ENCODE results near the gene DENND4B. TPM values are rescaled to one million over a fixed set of nuclear protein-coding genes. Genes with fewer than 3 reads are reported as not detected.

DENND4B gene
- total and polyA plus RNA-seq, 2 of the 4 experiments (the other 2 are of a cell fraction): 1.8 to 25.2 TPM

- Histone ChIP-seq H3K23ac (ENCODE audit: low read depth, low read length) (no peak overlapping the region), H2BK20ac (ENCODE audit: low read depth, low read length) (no peak overlapping the region), H3K79me1 (ENCODE audit: low read depth in 1 of 2, low read length in 2 of 2) (peaks cover 30 to 68% of the 10 kb centered on the region in 2 experiments), H2AK9ac (replicated peaks; ENCODE audit: low read depth, low read length, poor library complexity) (no peak overlapping the region), H3K27ac (ENCODE audit: insufficient read depth, low read length) (no peak overlapping the region), H4K8ac (ENCODE audit: low read depth in 2 of 2, low read length in 2 of 2) (no peak overlapping the region), H3K18ac (ENCODE audit: low read depth, low read length) (no peak overlapping the region), H4K20me1 (ENCODE audit: insufficient read depth, low read length) (peaks cover 32% of the 10 kb centered on the region), H2AK5ac (ENCODE audit: low read depth, low read length) (no peak overlapping the region), H2BK120ac (ENCODE audit: low read depth, low read length) (no peak overlapping the region), H4K5ac (ENCODE audit: low read depth, low read length) (no peak overlapping the region), H3K4me1 (ENCODE audit: control insufficient read depth, insufficient read depth, low read length) (peaks cover 2% of the 10 kb centered on the region), H3K14ac (replicated peaks; ENCODE audit: low read depth, low read length) (no peak overlapping the region), H3K4me3 (ENCODE audit: insufficient read depth, low read depth, low read length) (no peak overlapping the region), H3K27me3 (ENCODE audit: control insufficient read depth, insufficient read depth, low read length) (no peaks in the 10 kb centered on the region), H2AFZ (replicated peaks; ENCODE audit: low read length, poor library complexity) (no peak overlapping the region), H3K56ac (ENCODE audit: extremely low read depth, insufficient read depth, low read length) (no peak overlapping the region), H4K91ac (ENCODE audit: insufficient read depth, low read depth, low read length) (no peak overlapping the region), H2BK5ac (ENCODE audit: low read depth, low read length, poor library complexity, severe bottlenecking) (no peak overlapping the region), H3K4ac (ENCODE audit: low read depth, low read length) (no peak overlapping the region), H3K4me2 (ENCODE audit: low read depth, low read length) (no peak overlapping the region), H3K9ac (ENCODE audit: low read depth, low read length) (no peak overlapping the region), H2BK15ac (ENCODE audit: low read depth, low read length) (no peak overlapping the region), H3K9me3 (ENCODE audit: control insufficient read depth, insufficient read depth, low read length) (no peaks in the 10 kb centered on the region), H3K36me3 (ENCODE audit: control insufficient read depth, insufficient read depth, low read length) (peaks cover 4% of the 10 kb centered on the region; the same call in 1 of the 2 replicates), H3K9me1 (ENCODE audit: insufficient read depth, low read length) (peaks cover 6% of the 10 kb centered on the region; the same call in 1 of the 2 replicates)
- in situ Hi-C loops (cut with MboI; ENCODE audit: low sequenced_read_pairs): no loop called here
- WGBS, 2 experiments (ENCODE audit: extremely low coverage in 2 of 2, insufficient read length in 1 of 2): 100% methylated on average over 1 of the region's 14 CpGs; no CpG with 5 or more reads in 1 of the 2 experiments
- CTCF ChIA-PET: no interaction called here
- no TSS peak for BruUV-seq (replicated peaks)
- dilution Hi-C loops (cut with HindIII; ENCODE audit: low sequenced_read_pairs, unreplicated experiment): loop anchor here (25.0 kb wide), 1 partner anchor 92 kb away; no protein-coding TSS in a partner anchor
- POLR2A ChIA-PET (ENCODE audit: unreplicated experiment): no interaction called here
- ATAC-seq (ENCODE audit: low read depth): no peak
- TF ChIP-seq RFX5 (IDR thresholded peaks at IDR 0.05; ENCODE audit: low read depth, low read length): no peak
- TF ChIP-seq ELK1 (IDR thresholded peaks at IDR 0.05; ENCODE audit: borderline replicate concordance, low read depth, low read length): no peak
- TF ChIP-seq USF2 (IDR thresholded peaks at IDR 0.05; ENCODE audit: low read depth, low read length): no peak
- TF ChIP-seq MAFK (IDR thresholded peaks at IDR 0.05; ENCODE audit: low read depth, low read length): no peak
- no peak for TF ChIP-seq RAD21 (IDR thresholded peaks at IDR 0.05; ENCODE audit: low read length)
- TF ChIP-seq SMC3 (IDR thresholded peaks at IDR 0.05; ENCODE audit: low read depth, low read length): no peak
- TF ChIP-seq BHLHE40 (IDR thresholded peaks at IDR 0.05; ENCODE audit: low read depth, low read length): no peak
- TF ChIP-seq CEBPB (IDR thresholded peaks at IDR 0.05; ENCODE audit: low read depth, low read length): no peak
- TF ChIP-seq MAZ (IDR thresholded peaks at IDR 0.05; ENCODE audit: borderline replicate concordance, low read depth, low read length): no peak
- no peak for TF ChIP-seq CTCF (conservative IDR thresholded peaks at IDR 0.05; ENCODE audit: low read depth, low read length)
- no peak for TF ChIP-seq CHD1 (IDR thresholded peaks at IDR 0.05; ENCODE audit: low read depth, low read length)
- intact Hi-C loops (cut with micrococcal nuclease): no loop called here
- no peak for DNase-seq
These were observed 42.6 kb downstream of the DENND4B start for GRCh38 chr1:153903841-153904455.
